ENCODE results near the gene KIFC3.

The KIFC3 gene

DNA sequence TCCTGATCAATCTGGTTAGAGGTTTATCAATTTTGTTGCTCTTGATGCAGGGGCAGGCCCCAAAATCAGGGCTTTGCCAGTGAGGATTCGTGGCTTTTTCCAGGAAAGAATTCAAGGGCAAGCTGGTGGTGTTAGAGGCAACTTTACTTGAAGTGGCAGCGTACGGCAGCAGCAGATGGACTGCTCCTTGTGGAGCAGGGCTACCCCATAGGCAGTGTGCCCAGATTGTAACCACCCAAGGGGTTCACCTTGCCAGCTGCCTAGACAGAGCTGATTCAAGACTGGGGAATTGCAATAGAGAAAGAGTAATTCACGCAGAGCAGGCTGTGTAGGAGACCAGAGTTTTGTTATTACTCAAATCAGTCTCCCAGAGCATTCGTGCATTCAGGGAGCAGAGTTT is 90.9 kb downstream of the KIFC3 start:
- TF ChIP-seq, protein P1, sequence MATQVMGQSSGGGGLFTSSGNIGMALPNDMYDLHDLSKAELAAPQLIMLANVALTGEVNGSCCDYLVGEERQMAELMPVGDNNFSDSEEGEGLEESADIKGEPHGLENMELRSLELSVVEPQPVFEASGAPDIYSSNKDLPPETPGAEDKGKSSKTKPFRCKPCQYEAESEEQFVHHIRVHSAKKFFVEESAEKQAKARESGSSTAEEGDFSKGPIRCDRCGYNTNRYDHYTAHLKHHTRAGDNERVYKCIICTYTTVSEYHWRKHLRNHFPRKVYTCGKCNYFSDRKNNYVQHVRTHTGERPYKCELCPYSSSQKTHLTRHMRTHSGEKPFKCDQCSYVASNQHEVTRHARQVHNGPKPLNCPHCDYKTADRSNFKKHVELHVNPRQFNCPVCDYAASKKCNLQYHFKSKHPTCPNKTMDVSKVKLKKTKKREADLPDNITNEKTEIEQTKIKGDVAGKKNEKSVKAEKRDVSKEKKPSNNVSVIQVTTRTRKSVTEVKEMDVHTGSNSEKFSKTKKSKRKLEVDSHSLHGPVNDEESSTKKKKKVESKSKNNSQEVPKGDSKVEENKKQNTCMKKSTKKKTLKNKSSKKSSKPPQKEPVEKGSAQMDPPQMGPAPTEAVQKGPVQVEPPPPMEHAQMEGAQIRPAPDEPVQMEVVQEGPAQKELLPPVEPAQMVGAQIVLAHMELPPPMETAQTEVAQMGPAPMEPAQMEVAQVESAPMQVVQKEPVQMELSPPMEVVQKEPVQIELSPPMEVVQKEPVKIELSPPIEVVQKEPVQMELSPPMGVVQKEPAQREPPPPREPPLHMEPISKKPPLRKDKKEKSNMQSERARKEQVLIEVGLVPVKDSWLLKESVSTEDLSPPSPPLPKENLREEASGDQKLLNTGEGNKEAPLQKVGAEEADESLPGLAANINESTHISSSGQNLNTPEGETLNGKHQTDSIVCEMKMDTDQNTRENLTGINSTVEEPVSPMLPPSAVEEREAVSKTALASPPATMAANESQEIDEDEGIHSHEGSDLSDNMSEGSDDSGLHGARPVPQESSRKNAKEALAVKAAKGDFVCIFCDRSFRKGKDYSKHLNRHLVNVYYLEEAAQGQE (IDR thresholded peaks at IDR 0.05; ENCODE audit: insufficient read depth in 1 of 2, low read depth in 2 of 2, low read length in 2 of 2): no peak
- TF ChIP-seq FOXP2 (optimal IDR thresholded peaks at IDR 0.05; ENCODE audit: borderline replicate concordance, extremely low read depth, extremely low read length, insufficient read depth): no peak
- TF ChIP-seq POLR2AphosphoS5 (IDR thresholded peaks at IDR 0.05; ENCODE audit: low read depth, low read length): no peak
- no peak for TF ChIP-seq SIN3A (IDR thresholded peaks at IDR 0.05; ENCODE audit: borderline replicate concordance, insufficient read depth, low read length)
- TF ChIP-seq TAF1 (IDR thresholded peaks at IDR 0.05; ENCODE audit: borderline replicate concordance, insufficient read depth, low read length): no peak

DNA sequence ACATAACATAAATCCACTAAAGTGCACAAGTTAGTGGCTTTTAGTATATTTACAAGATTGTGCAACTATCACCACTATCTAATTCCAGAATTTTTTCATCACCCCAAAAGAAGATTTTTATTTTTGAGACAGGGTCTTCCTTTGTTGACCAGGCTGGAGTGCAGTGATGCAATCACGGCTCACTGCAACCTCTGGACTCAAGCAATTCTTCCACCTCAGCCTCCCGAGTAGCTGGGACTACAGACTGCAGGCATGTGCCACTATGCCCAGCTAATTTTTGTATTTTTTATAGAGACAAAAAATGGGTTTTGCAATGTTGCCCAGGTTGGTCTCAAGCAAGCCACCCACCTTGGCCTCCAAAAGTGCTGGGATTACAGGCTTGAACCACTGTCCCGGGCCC is 92.6 kb downstream of the KIFC3 start:
- no peak for TF ChIP-seq POLR2AphosphoS5 (IDR thresholded peaks at IDR 0.05; ENCODE audit: low read depth, low read length)
- TF ChIP-seq SIN3A (IDR thresholded peaks at IDR 0.05; ENCODE audit: borderline replicate concordance, insufficient read depth, low read length): no peak
- no peak for TF ChIP-seq TAF1 (IDR thresholded peaks at IDR 0.05; ENCODE audit: borderline replicate concordance, insufficient read depth, low read length)
- TF ChIP-seq, protein P1 (IDR thresholded peaks at IDR 0.05; ENCODE audit: insufficient read depth in 1 of 2, low read depth in 2 of 2, low read length in 2 of 2): no peak
- no peak for TF ChIP-seq FOXP2 (optimal IDR thresholded peaks at IDR 0.05; ENCODE audit: borderline replicate concordance, extremely low read depth, extremely low read length, insufficient read depth)

Data from PFSK-1 (cell line).